ENCODE measurements around the gene PMF1.
A peak's percentile ranks its signal among the peaks of the same experiment; 100 is the strongest.
"Not testable (repeated sequence)": the region's sequence is repeated elsewhere in the genome, so short reads cannot be mapped to it uniquely, and the experiment has no call there.

The PMF1 gene, protein sequence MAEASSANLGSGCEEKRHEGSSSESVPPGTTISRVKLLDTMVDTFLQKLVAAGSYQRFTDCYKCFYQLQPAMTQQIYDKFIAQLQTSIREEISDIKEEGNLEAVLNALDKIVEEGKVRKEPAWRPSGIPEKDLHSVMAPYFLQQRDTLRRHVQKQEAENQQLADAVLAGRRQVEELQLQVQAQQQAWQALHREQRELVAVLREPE

DNA sequence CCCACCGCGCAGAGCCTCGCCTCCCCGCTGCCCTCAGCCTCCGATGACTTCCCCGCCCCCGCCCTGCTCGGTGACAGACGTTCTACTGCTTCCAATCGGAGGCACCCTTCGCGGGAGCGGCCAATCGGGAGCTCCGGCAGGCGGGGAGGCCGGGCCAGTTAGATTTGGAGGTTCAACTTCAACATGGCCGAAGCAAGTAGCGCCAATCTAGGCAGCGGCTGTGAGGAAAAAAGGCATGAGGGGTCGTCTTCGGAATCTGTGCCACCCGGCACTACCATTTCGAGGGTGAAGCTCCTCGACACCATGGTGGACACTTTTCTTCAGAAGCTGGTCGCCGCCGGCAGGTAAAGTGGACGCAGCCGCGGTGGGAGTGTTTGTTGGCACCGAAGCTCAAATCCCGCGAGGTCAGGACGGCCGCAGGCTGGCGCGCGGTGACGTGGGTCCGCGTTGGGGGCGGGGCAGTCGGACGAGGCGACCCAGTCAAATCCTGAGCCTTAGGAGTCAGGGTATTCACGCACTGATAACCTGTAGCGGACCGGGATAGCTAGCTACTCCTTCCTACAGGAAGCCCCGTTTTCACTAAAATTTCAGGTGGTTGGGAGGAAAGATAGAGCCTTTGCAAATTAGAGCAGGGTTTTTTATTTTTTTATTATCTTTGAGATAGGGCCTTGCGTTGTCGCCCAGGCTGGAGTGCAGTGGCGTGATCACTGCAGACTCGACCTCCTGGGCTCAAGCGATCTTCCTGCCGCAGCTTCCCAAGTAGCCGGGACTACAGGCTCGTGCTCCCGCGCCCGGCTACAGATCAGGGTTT, at the start of gene PMF1:
Gene PMF1 (plus strand): TSS at position 175 of the 811 bp plus-strand sequence. CDS start 9 bp downstream, at position 184.
- DNase-seq: peak; percentile 85 to 92

DNA sequence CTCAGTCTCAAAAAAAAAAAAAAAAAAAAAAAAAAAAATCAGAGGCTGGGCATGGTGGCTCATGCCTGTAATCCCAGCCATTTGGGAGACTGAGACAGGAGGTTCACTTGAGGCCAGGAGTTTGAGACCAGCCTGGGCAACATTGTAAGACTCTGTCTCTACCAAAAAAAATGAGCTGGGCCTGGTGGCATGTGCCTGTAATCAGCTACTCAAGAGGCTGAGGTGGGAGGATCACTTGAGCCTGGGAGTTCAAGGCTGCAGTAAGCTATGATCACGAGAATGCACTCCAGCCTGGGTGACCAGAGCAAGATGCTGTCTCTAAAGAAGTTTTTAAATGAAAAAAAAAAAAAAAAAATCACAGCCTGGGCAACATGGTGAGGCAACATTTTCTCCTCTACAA, 49.1 kb upstream of the PMF1 start:
- DNase-seq: no peak

DNA sequence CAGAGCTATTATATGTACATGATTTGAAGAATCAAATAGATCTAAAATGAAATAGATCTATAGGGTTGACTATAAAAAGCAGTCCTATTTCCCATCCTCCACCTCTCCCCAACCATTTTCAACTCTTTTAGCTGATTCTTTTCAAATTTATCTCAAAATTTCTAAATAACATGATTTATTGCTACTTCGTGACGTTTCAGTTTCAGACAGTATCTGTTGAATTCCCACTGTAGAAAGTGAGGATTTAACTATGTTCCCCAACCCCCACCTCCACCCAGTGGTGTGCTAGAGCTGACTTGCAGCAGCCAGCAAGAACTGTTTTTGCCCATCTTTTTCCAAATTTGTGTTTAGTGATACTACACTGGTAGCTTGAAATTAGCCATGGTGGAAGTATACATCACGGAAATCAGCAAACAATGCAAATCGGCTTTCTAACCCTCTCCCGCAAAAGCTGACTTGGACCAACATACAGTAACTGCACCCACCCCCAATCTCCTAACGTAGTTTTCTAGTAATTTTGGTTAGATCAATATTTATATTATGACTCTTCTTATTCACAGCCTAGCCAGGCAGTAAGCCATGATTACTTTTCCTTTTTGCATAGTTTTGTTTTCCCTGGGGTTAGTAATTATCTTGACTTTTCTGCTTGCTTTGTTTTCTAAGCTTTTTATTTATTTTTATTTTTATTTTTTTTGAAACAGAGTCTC, 48.5 kb upstream of the PMF1 start:
- DNase-seq: no peak

DNA sequence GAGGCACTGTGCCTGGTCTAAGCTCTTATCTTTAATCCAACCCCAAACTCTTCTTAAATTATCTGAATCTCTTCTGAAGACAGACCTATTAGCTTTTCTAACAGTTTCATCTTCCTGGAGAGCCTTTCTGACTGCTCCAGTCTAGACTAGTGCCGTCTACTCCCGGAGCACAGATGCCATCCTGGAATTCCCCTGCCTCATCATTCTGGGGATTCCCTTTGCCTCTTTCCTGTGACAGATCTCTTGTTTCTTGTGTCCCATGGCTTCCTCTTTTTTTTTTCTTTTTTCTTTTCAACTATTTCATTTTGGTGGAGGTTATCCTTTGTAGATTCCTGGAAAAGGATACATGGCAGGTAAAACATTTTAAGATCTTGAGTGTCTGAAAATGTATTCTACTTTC, 47.7 kb upstream of the PMF1 start:
- DNase-seq: no peak

DNA sequence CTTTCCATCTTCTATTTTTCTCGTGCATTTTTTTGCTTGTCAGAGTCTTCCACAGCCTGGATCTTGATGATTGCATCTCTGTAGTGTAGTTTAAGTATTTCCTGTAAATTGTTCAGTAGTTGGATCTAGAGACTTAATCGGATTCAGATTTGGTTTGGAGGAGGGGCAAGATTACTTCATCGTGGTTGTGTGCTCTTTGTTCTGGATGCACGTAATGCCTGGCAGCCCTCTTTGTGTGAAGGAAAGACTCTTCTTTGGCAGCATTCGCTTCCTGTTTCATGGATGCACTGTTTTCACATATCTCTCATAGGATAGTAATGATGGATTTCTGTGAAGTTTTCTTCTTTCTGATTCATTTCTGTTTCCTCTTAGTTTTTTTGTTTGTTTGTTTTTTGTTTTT, 45.3 kb upstream of the PMF1 start:
- DNase-seq: no peak

DNA sequence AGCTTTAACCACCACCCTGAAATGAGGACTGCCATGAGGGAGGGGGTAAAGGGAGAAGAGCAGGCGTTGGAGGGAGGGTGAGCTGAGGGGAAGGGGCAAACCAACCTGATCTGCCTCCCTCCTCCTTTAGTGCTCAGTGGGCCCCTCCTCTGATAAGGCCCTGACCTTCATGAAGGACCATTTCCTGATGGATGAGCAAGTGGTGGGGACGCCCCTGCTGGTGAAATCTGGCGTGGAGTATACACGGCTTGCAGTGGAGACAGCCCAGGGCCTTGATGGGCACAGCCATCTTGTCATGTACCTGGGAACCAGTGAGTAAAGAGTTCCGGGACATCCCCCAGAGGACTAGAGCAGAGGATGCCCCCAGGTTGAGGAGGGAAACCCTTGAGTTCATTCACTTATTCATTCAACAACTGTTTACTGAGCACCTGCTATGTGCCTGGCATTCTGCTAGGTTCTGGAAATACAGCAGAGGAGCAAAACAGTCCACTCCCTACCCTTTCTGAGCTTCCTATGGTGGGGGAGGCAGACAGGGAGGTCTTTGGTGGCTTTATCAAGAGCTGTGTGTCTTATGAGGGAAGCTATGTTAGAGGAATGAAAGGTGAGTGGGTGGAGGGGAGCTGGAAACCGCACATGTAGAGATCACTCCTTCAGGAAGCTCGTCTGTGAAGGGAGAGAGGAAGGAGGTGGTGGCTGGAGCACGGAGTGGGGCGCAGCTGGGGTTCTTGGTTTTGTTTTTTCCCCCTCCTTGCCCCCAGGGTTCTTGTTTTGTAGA, 39.9 kb upstream of the PMF1 start:
- DNase-seq: no peak

DNA sequence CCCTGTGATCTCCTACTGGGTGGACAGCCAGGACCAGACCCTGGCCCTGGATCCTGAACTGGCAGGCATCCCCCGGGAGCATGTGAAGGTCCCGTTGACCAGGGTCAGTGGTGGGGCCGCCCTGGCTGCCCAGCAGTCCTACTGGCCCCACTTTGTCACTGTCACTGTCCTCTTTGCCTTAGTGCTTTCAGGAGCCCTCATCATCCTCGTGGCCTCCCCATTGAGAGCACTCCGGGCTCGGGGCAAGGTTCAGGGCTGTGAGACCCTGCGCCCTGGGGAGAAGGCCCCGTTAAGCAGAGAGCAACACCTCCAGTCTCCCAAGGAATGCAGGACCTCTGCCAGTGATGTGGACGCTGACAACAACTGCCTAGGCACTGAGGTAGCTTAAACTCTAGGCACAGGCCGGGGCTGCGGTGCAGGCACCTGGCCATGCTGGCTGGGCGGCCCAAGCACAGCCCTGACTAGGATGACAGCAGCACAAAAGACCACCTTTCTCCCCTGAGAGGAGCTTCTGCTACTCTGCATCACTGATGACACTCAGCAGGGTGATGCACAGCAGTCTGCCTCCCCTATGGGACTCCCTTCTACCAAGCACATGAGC, 36.1 kb upstream of the PMF1 start:
- no peak for DNase-seq

DNA sequence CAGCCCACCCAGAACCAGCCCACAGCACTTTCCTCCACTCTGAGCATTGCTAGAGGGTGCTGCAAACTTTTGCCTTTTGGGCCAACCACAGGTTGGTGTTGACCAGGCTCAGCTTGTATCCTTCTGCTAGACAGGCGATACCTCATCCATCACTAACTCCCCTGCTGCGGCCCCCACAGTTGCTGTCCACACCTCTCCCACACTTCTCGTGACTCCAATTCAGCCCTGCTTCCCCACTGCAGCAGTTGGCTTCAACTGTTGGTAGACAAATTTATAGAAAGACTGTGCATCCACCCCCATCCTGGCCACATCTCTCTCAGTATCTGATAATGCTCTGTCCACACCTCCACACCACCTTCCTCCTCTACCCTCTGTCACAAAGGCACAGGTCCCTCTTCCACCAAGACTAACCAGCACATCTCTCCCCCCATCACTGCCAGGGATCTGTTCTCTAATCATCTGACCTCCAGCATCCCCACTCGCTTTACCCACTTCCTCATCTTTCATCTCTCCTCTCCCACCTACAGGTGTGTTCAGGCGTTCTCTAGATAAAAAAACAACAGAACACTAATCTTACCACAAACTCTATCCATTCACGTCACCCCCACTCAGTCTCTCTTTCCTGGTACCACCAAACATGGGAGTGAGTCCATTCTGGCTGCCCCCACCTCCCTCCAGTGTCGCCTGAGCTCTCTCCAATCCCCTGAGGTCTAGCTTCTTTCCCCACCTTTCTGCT, 34.7 kb upstream of the PMF1 start:
- DNase-seq: no peak

DNA sequence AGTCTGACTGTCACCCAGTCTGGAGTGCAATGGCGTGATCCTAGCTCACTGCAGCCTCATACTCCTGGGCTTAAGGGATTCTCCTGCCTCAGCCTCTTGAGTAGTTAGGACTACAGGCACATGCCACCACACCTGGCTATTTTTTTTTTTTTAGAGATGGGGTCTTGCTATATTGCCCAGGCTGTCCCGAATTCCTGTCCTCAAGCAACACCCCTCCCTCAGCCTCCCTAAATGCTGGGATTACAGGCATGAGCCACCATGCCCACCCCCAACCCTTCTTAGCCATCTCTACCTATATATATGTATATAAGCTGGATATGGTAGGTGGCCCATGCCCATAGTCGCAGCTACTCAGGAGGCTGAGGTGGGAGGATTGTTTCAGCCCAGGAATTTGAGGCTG, 32.3 kb upstream of the PMF1 start:
- no peak for DNase-seq

DNA sequence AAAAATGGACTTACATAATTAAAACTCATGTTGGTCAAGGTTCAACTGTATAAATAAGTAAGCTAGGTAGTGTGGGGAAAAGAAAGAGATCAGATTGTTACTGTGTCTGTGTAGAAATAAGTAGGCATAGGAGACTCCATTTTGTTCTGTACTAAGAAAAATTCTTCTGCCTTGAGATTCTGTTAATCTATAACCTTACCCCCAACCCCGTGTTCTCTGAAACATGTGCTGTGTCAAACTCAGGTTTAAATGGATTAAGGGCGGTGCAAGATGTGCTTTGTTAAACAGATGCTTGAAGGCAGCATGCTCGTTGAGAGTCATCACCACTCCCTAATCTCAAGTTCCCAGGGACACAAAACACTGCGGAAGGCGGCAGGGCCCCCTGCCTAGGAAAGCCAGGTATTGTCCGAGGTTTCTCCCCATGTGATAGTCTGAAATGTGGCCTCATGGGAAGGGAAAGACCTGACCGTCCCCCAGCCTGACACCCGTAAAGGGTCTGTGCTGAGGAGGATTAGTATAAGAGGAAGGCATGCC, 31.3 kb upstream of the PMF1 start:
- DNase-seq: not testable (repeated sequence)

DNA sequence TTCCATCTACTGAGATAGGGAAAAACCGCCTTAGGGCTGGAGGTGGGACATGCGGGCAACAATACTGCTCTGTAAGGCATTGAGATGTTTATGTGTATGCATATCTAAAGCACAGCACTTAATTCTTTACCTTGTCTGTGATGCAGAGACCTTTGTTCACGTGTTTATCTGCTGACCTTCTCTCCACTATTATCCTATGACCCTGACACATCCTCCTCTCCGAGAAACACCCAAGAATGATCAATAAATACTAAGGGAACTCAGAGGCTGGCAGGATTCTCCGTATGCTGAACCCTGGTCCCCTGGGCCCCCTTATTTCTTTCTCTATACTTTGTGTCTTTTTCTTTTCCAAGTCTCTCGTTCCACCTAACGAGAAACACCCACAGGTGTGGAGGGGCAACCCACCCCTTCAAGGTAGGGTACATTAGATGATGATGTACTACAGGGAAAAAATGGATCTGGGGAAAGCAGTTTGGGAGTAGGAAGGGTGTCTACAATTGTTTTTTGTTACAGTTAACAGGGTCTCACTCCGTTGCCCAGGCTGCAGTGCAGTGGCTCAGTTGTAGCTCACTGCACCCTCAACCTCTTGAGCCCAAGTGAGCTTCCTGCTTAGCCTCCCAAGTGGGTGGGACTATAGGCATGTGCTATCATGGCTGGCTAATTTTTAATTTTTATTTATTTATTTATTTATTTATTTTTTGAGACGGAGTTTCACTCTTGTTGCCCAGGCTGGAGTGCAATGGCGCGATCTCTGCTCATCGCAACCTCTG, 30.6 kb upstream of the PMF1 start:
- DNase-seq: not testable (repeated sequence)

DNA sequence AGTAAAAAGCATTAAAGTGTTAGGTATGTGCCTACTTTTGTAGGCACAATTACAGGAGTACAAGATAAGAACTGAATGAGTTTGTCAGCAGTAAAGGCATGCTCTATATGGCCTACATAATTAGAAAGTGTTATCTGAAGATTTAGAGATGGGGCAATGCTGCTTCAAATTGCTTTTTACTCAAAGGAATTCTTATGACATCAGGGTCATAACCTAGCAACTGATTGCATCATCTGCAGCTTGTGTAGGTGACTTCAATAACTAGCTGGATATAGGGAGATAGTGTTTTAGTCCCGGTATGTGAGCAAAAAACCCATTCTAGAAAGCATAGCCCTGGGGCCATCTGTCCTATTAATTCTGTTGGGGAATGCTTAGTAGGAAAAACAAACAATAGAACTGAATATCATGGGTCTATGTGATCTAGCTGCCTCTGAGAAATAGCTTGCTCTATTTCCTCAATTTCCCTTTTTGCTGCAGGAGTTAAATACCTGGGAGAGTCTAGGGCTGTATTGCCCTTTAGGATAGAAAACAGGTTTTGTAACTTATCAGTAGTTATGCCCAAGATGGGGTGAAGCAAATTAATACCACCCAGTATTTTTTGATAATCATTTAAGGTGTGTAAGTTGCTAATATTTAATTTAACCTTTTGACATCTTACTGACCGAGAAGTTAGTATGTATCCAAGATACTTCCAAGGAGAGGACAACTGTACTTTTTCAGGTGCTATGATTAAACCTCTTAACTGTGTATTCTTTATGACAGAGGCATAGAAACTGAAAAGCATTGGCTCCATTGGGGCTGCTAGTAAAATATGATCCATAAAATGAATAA, 26.2 kb upstream of the PMF1 start:
- DNase-seq: not testable (repeated sequence)

DNA sequence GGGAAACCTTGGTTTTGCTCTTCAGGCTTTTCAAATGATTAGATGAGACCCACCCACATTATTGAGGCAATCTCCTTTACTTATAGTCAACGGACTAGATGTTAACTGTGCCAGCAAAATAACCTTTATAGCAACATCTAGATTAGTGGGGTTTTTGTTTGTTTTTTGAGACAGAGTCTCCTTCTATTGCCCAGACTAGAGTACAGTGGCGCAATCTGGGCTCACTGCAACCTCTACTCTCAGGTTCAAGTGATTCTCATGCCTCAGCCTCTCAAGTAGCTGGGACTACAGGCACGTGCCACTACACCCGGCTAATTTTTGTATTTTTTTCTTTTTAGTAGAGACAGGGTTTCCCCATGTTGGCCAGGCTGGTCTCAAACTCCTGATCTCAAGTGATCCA, 22.5 kb upstream of the PMF1 start:
- DNase-seq: not testable (repeated sequence)

DNA sequence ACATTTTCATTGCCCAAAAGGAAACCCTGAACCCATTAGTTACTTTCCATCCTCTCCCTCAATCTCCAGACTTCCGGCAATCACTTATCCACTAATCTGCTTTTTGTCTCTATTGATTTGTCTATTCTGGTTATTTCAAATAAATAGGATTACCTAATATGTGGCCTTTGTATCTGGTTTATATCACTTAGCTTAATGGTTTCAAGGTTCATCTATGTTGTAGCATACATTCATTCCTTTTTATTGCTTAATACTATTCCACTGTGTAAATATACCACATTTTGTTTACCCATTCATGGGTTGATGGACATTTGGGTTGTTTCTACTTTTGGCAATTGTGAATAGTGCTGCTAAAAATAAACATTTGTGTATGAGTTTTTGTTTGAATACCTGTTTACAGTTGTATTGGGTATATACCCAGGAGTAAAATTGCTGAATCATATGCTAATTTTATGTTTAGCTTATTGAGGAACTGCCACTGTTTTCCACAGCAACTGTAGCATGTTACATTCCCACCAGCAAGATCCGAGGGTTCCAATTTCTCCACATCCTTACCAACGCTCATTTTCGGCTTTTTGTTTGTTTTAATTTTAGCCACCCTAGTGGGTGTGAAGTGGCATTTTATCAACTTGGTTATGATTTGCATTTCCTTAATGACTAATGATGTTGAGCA, 21.4 kb upstream of the PMF1 start:
- no peak for DNase-seq

DNA sequence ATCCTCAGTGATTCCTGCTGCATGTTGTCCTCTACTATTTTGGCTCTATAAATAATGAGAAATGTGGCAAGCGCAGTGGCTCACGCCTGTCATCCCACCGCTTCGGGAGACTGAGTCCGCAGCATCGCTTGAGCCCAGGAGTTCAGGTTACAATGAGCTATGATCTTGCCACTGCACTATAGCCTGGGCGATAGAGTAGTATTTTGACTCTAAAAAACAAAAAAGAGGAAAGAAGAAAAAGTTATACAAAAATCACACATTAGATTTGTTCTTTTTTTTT, 19.7 kb upstream of the PMF1 start:
- DNase-seq: no peak

DNA sequence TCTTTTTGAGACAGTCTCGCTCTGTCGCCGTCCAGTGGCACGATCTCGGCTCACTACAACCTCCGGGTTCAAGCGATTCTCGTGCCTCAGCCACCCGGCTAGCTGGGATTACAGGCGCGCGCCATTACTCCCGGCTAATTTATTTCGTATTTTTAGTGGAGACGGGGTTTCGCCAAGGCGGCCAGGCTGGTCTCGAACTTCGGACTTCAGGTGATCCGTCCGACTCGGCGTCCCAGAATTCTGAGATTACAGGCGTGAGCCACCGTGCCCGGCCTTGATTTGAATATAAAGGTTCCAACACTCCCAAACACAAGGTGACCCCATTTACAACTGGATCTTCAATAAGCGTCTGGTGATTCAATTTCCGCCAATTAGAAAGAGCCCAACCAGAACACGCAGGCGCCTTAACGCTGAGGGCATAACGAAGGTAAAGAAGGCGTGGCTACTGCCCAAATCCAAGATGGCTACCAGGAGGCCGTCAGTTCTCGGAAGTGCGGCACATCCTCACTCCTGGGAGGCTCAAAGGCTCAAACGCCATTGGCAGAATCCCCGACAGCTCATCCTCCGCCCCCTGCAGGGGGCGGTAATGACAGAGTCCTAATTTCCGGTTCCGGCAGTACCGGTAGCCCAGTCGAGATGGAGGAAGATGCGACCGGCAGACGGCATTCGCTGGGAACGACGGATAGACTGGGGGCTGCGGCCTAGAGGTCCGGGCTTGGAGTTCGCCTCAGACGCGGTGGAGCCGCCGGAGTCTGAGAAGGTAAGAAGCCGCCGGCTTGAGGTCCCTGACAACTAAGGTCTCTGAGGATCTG, 19.1 kb upstream of the PMF1 start, which contains the start of gene SLC25A44:
Gene SLC25A44 (plus strand): TSS at position 617 of the 812 bp plus-strand sequence. CDS start 5,744 bp downstream, outside the sequence.
- DNase-seq: peak; percentile 97 to 98

DNA sequence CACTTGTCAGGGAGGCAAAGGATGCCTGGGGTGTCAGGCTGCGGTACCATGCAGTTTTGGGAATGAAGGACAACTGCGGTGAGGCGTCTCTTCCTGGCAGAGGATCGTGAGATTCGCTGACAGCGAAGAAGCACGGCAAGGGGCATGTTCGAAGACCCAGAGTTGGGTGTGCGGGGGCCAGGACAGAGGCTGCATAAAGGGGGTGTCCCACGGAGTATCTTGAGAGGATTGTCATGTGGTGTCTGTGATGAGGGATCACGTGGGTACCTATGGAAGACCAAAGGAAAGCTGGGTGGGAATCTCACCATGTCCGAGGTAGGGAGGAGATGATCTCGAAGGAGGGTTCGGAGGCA, 18.5 kb upstream of the PMF1 start:
- no peak for DNase-seq

DNA sequence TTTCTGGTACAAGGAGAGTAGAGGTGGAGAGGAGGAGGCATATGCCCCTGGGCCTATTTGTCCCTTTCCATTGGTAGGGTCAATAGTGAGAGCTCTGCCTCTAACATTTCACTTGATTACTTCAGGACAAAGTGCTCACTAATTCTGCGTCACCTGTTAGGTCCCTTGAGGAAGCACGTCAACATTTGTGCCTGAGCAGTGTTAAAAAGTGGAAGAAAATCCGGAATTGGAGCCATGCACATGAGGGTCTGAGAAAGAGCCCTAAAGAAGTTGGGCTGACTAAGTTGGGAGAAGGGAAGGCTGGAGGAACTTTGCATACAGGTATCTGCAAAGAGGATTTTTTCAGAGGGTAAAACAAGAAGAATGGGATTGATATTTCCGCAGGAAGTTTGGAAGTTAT, 17.0 kb upstream of the PMF1 start:
- DNase-seq: no peak

DNA sequence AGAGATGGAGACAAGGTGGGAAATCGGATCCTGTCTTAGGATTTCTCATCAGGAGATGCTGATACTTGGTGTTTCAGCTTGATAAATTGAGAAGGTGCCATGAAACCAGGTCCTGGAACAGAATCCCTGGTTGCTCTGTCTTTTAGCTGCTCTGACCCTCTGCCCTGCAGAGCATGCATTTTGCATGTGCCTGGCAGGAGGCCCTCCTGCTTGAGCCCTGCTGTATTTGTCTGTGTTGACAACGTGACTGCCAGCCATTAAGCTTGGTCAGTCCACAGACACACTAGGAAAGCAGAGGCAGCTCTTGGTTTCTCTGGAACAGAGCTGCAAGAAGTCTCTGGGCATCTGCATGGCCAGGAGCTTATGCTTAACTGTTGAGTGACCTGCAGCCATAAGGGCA, 16.4 kb upstream of the PMF1 start:
- DNase-seq: no peak
